Peyer's patch (tissue), 4 donors: Measurements from ENCODE around the gene ZNF557.

Experiments
- CTCF ChIP-seq, 6 experiments: fragments of 450-650 bp in 4 of 6; fragments of 200-600 bp in 2 of 6; sonication (generic) in 1 of 6; IDR thresholded peaks; one replicate each; pipeline ENCODE4 v1.5.1; 2017 to 2019; ENCODE audit warnings: antibody characterized with exemption in 6 of 6, mild to moderate bottlenecking in 3 of 6, moderate library complexity in 1 of 6
- POLR2A ChIP-seq, 2 donors: fragments of 450-650 bp; IDR thresholded peaks; one replicate each; pipeline ENCODE4 v1.5.1; 2017; ENCODE audit warnings: antibody characterized with exemption in 2 of 2, mild to moderate bottlenecking in 2 of 2, moderate library complexity in 2 of 2

GRCh38 chr19:7120499-7120898 lies 51.0 kb downstream of the ZNF557 start:
- no peak for TF ChIP-seq CTCF (IDR thresholded peaks at IDR 0.05)
- TF ChIP-seq POLR2A (IDR thresholded peaks at IDR 0.05), result no peak
